ENCODE results near the gene IL3.

DNA sequence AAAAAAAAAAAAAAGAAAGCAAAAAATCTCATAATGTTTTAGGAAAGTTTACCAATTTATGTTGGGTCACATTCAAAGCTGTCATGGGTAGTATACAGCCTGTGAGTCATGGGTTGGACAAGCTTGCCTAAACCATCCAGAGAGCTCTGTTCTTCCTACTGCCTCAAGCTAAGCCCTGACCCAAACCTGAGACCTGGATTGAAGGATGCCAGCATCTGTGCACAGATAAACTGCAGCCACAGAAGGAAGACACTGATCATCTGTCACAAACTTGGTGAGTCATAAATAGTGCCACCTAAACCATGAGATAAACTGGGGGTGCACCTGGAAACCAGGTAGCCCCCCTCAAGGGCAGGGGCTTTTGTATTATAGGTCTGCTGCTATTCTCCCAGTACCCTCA, 44.1 kb downstream of the IL3 start:
- TF ChIP-seq POLR2AphosphoS5 (IDR thresholded peaks at IDR 0.05; ENCODE audit: borderline replicate concordance, low read depth, low read length) (no peak), FOXP2 (optimal IDR thresholded peaks at IDR 0.05; ENCODE audit: control extremely low read depth, extremely low read length, insufficient read depth) (no peak), EZH2 (IDR thresholded peaks at IDR 0.05) (no peak)
